Measurements from ENCODE around the gene GAB1.

The GAB1 gene

GRCh38 chr4:143336781-143337599 lies at the start of gene GAB1:
Gene GAB1, plus strand, starts transcription at chr4:143336876. Its CDS starts 313 bp downstream, at chr4:143337189.
- peak; percentile 79 for DNase-seq

- no peak for DNase-seq
These were observed 49.1 kb upstream of the GAB1 start for GRCh38 chr4:143287572-143287923.

- DNase-seq, result no peak
These were observed 48.5 kb upstream of the GAB1 start for GRCh38 chr4:143288171-143288570.

GRCh38 chr4:143289370-143289769 lies 47.3 kb upstream of the GAB1 start:
- no peak for DNase-seq

DNA sequence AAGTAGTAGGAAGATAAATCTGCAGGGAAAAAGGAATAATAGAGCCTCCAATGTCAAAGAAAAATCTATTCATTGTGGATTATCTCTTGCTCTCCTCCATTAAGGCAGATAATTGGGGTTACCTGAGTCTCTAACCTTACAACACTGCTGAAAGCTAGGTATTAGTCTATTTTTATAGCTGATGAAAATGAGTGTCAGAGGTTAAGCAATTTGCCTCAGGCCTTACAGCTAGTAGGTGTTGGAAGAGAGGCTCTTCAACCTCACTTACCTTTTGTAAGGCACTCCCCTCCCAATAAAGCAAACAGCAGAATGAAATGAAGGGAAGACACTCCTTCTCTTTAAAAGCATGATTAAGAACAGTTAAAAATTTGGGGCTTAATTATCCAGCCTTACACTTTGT lies 45.4 kb upstream of the GAB1 start:
- no peak for DNase-seq

DNA sequence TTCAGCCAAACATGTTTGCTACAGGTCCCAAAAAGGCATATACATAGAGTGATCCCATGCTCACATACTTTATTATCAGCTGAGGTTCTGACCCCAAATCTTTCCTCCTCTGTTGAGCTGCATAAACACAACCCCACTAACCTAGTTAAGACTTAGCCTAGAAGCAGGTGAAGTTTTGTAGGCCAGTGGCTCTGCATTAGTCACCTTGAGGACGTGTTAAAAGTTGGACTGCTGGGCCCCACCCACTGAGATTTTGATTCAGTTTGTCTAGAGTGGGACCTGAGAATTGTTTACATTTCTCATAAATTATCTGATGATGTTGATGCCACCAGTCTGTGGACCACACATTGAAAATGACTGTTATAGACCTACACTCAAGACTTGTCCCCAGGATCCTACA lies 43.8 kb upstream of the GAB1 start:
- no peak for DNase-seq

- DNase-seq, result peak; percentile 68
These were observed 42.4 kb upstream of the GAB1 start for GRCh38 chr4:143294310-143294709.

DNA sequence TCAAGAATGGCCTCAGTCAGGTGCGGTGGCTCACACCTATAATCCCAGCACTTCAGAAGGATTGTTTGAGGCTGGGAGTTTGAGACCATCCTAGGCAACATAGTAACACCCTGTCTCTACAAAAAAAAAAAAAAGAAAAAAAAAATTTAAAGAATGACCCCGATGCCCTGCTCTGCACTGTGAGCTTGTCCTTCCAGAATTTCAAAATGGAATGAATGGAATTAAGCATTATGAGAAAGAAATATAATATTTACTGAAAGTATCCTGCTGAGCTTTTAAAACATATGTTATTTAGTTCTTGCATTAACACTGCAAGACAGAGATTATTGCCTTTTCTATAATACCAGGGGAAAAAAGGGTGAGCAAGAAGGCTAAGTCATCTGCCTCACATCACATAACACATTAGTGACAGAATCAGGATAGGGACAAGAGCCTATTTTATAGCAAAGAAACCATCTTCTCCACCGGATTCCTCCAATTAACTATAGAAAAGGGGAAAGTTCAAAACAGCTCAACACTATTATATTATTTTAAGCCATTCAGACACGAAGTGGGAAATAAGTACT lies 41.9 kb upstream of the GAB1 start:
- no peak for DNase-seq

DNA sequence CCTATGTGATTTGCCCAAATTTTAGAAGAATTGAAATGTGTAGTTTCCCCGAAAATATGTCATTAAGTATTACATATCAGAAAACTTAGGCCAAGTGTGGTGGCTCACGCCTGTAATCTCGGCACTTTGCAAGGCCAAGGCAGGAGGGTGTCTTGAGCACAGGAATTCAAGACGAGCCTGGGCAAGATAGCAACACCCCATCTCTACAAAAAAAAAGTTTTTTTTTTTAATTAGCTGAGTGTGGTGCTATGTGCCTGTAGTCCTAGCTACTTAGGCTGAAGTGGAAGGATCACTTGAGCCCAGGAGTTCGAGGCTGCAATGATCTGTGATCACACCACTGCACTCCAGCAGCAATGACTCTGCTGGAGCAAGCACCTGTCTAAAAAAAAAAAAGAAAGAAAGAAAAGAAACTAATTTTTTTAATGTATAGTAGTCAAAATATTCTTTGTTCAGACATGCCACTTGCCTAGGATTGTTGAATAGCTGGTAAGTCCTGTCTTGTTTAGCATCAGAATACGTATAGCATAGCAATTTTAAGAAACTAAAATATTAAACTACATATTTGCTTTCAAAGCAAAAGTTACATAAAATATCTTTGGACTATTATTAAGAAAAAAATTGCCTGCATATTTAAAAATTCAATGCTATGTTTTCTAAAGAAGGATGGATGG lies 40.1 kb upstream of the GAB1 start:
- DNase-seq, result no peak

GRCh38 chr4:143300860-143301259 lies 35.8 kb upstream of the GAB1 start:
- DNase-seq, result no peak

GRCh38 chr4:143302536-143302935 lies 34.1 kb upstream of the GAB1 start:
- peak; percentile 90 for DNase-seq

GRCh38 chr4:143306788-143307187 lies 29.9 kb upstream of the GAB1 start:
- no peak for DNase-seq

DNA sequence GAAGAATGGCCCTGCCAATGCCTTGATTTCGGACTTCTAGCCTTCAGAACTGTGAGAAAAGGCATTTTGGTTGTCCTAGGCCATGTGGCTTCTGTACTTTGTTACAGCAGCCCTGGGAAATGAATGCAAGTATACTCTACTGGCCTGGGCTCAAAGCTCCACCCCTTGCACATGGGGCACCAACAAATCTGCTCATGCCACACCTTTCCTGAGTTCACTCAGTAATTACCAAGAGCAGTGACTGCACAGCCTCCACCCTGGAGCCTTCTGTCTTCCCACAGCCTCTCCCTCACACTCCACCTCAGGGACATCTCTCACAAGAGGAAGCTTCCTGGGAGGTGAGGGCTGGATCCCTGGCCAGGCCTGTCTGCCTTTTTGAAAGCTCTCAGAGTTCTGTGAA lies 29.1 kb upstream of the GAB1 start:
- DNase-seq, result no peak

DNA sequence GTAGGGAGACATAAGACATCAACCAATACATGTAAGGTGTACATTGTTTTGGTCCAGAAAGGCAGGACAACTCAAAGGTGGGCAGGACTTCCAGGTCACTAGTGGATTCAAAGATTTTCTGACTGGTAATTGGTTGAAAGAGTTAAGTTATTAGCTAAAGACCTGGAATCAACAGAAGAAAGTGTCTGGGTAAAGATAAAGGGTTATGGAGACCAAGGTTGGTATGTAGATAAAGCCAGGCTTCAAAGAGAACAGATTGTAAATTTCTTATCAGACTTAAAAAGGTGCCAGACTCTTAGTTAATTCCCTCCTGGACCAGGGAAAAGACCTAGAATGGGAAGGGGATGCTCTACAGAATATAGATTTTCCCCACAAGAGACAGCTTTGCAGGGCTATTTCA lies 28.3 kb upstream of the GAB1 start:
- DNase-seq, result no peak

DNA sequence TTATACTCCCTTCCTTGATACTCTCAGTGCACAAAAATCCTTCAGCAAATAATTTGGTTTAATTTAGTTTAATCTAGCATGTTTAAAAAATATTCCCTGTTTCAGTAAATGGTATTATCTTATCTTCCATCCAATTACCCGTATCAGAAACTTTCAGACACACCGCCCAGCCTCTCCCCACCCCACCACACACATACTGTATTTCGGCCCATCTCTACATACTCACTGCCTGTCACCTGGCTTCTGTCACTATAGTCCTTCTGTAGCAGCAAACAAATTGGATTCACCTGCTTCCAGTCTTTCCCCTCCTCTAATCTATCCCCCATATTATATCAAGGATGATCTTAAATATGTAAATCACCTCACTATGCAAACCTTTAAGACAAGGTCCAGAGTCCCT lies 24.8 kb upstream of the GAB1 start:
- DNase-seq, result no peak

DNA sequence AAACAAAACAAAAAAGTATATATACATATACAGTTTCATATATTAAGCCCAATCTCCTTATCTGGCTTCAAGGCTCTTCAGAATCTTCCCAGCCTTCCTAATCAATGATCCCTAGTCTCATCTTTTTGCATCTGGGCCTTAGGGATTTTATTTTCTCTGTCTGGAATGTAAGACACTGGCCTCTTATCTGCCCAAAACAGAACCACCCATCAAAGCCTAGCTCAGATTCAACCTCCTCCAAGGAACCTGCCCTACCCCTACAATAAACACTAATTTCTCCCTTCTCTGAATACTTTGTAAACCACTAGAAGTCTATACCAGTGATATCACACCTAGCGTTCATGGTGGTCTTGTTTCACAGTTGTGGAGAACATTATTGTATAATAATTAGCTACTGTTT lies 23.2 kb upstream of the GAB1 start:
- no peak for DNase-seq

- no peak for DNase-seq
These were observed 22.7 kb upstream of the GAB1 start for GRCh38 chr4:143313996-143314395.

DNA sequence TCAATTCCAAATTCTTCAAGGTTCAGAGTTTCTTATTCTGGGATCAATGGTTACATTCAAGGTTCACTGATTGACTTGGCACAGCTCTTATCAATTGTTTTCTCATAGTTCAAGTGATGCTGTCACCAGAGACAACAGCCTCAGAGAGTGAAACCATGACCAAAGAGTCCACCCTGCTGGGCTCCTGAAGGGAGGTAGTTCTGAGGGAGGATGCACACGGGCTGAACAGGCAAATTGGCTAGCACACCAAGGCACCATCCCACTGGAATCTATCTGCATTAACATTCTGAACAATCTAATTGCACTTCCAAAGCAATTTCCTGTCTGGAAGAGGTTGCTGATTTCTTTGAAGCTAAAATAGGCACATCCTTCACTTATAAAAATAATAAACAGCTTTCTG lies 16.6 kb upstream of the GAB1 start:
- no peak for DNase-seq

DNA sequence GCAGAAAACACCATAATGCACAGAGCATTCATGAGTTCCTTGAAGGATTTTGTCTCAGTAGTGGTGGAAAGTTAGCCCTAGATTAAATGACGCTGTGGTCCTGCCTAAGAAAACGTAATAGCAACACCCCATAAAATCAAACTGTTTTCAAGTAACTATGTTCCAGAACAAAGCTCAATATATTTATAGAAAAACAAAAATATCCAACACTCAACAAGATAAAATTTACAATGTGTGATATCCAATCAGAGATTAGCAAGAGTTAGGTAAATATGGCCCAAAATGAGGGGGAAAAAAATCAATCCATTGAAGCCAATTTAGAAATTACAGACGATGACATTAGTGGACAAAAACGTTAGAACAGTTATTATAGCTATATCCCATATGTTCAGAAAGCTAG lies 9.9 kb upstream of the GAB1 start:
- DNase-seq, result no peak

DNA sequence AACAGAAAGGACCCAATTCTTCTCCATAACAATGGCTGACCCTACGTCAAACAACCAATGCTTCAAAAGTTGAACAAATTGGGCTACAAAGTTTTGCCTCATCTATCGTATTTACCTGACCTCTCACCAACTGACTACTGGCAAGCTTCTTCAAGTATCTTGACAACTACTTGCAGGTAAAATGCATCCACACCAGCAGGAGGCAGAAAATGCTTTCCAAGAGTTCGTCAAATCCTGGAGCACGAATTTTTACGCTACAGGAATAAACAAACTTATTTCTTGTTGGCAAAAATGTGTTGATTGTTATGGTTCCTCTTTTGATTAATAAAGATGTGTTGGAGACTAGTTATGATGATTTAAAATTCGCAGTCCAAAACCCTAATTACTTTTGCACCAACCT lies 6.7 kb upstream of the GAB1 start:
- no peak for DNase-seq

DNA sequence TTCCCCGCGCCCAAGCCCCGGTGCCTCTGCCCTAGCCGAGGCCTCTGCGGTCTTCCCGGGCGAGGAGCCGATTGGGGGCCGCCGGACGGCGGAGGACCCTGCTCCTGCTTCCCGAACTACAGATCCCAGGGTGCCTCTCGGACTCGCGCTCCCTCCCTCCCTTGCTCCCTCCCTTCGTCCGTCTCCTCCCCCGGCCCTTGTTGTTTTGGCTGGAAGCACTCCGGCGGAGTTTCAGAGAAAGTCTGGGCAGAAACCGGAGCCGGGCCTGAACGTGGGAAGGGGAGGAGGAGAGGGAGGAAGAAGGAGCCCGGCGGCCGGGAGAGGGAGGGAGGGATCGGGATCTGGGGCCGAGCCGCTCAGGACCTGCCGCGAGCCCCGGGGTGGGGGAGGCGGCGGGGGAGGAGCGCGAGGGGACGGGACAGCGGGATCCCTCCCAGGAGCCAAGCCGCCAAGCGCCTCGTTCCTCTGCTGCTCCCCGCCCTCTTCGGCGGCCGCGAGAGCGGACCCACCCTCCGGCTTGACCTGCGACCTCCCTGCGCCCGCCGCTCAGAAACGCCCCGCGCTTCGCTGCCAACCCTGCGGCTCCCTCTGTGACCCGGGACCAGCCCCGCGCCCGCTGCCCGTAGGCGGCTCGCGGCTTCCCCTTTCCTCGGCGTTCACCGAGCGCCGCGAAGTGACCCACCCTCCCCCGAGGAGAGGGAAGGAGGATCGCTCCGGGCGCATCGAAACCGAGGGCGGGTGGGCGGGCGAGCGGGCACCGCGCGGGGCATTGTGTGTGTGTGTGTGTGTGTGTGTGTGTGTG lies 496 bp upstream of the GAB1 start:
- DNase-seq, result peak; percentile 91

DNA sequence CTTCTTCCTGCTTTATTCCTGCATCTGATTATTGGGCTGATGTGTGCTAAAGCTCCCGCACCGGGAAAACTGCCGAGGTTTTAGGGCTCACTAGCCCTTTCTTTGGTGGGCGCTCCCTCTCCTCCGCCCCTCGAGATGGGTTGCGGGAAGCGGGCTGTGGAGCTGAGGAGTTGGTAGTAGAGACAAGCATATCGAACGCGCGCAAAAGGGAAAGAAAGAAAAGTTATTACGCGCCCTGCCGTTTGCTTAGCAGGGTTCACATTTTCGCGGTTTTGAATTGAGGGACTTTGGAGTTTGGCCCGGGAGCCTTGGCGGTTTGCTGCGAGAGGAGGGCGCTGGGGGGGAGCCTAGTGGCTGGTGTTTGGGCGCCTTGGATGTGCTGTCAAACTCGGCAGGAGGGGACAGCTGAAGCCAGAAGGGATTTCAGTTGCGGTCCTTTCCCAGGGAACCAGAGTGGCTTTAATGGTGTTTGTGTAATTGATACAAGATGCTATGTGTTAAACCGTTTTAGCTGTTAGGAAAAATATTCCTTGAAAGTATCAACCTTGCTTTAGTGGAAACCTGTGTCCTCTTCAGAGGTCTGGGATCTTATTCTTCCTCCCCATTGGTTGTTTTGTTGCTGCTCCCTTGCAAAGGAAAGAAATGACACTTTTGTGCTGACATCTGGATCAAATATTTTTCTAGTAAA lies 1.1 kb downstream of the GAB1 start:
- peak; percentile 65 for DNase-seq

DNA sequence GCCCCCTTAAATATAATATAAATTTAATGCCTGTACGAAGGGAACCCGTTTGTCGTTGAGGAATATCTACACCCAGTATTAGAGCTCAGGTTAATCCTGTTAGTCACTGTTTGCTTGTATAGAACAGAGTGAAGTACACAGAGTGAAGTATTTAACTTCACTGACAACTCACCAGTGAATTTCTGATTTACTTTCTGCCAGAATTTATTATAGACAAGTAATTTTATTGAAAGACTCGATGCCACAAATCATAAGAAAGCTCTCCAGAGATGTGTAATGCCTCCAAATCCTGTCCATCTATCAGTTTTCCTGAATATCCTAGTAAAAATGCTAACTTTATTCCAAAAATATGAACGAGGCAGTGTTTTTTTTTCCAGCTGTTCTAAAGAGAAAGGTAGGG lies 1.6 kb downstream of the GAB1 start:
- DNase-seq, result no peak
